ENCODE measurements around the gene AFAP1L2.

GRCh38 chr10:114412907-114413797 is 8.8 kb upstream of the AFAP1L2 start:
- TF ChIP-seq, protein P1, sequence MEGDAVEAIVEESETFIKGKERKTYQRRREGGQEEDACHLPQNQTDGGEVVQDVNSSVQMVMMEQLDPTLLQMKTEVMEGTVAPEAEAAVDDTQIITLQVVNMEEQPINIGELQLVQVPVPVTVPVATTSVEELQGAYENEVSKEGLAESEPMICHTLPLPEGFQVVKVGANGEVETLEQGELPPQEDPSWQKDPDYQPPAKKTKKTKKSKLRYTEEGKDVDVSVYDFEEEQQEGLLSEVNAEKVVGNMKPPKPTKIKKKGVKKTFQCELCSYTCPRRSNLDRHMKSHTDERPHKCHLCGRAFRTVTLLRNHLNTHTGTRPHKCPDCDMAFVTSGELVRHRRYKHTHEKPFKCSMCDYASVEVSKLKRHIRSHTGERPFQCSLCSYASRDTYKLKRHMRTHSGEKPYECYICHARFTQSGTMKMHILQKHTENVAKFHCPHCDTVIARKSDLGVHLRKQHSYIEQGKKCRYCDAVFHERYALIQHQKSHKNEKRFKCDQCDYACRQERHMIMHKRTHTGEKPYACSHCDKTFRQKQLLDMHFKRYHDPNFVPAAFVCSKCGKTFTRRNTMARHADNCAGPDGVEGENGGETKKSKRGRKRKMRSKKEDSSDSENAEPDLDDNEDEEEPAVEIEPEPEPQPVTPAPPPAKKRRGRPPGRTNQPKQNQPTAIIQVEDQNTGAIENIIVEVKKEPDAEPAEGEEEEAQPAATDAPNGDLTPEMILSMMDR (IDR thresholded peaks at IDR 0.05), result no peak
- no peak for TF ChIP-seq POLR2A (IDR thresholded peaks at IDR 0.05)

All from body of pancreas (tissue), 4 donors.